B cell (primary cell): ENCODE results near the gene RBM23.
"Not testable (repeated sequence)": the region's sequence is repeated elsewhere in the genome, so short reads cannot be mapped to it uniquely, and the experiment has no call there.

Experiments
- EZH2 ChIP-seq: IDR thresholded peaks from 2 replicates; pipeline ENCODE4 v1.6.1; 2012; ENCODE audit warnings: borderline replicate concordance, low read depth, mild to moderate bottlenecking, moderate library complexity, low read length; ENCODE audit not compliant: insufficient read depth, poor library complexity, severe bottlenecking
- TF ChIP-seq, protein P1 (sequence below): fragments of 200-600 bp; IDR thresholded peaks from one replicate; pipeline ENCODE4 v1.8.0; 2022; ENCODE audit warnings: antibody characterized with exemption, mild to moderate bottlenecking

DNA sequence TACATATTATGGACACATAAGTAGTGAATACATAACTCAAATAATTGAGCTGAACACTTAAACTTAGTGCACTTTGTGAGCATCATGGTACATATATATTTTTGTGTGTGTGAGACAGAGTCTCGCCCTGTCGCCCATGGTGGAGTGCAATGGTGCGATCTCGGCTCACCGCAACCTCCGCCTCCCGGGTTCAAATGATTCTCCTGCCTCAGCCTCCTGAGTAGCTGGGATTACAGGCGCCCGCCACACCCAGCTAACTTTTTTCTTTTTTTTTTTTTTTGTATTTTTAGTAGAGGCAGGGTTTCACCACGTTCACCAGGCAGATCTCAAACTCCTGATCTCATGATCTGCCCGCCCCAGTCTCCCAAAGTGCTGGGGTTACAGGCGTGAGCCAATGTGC is 66.8 kb downstream of the RBM23 start:
- not testable (repeated sequence) for TF ChIP-seq EZH2
- TF ChIP-seq, protein P1, sequence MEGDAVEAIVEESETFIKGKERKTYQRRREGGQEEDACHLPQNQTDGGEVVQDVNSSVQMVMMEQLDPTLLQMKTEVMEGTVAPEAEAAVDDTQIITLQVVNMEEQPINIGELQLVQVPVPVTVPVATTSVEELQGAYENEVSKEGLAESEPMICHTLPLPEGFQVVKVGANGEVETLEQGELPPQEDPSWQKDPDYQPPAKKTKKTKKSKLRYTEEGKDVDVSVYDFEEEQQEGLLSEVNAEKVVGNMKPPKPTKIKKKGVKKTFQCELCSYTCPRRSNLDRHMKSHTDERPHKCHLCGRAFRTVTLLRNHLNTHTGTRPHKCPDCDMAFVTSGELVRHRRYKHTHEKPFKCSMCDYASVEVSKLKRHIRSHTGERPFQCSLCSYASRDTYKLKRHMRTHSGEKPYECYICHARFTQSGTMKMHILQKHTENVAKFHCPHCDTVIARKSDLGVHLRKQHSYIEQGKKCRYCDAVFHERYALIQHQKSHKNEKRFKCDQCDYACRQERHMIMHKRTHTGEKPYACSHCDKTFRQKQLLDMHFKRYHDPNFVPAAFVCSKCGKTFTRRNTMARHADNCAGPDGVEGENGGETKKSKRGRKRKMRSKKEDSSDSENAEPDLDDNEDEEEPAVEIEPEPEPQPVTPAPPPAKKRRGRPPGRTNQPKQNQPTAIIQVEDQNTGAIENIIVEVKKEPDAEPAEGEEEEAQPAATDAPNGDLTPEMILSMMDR: not testable (repeated sequence)
